Embryonic facial prominence (tissue), 1 donor: ENCODE measurements around the gene APBB3.
"Not testable (repeated sequence)": the region's sequence is repeated elsewhere in the genome, so short reads cannot be mapped to it uniquely, and the experiment has no call there.

ENCODE experiments used
- DNase-seq: peaks from one replicate; pipeline ENCODE4 v3.0.0-alpha.2; 2016; ENCODE audit errors: extremely low spot score

The APBB3 gene

GRCh38 chr5:140564196-140565023 is at the start of gene APBB3, which contains the start of gene SLC35A4:
Gene APBB3 (minus strand): TSS chr5:140564598. CDS start chr5:140564245, 353 bp downstream.
Gene SLC35A4 (plus strand): TSS chr5:140564828. CDS start chr5:140567170, 2,342 bp downstream.
- DNase-seq: peak; percentile 97

DNA sequence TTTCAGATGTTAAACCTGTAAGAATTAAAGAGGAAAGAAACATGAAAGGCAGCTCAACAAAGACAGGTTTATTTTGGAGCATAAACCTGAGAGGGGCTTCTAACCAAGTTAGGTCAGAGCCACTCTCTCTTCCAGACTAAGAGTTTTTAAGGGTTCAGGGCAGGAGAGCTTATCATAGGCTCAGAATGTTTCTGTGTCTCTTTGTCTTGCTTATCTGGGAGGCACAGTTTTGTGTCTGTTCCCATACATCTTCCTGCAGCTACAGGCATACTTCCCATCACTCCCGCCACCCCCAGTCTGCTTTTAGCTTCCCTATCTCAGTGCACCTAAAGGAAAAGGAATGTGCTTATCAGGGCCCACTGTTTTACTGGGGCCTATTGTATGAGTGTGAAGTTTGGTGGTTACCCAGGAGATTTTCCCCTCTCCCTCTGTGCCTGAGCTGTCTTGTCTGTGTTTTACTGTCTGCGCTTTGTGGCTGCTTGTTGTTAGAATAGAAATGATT is 46.7 kb upstream of the APBB3 start:
- DNase-seq: no peak

GRCh38 chr5:140609126-140609525 is 44.7 kb upstream of the APBB3 start:
- no peak for DNase-seq

GRCh38 chr5:140608722-140609121 is 44.3 kb upstream of the APBB3 start:
- no peak for DNase-seq

DNA sequence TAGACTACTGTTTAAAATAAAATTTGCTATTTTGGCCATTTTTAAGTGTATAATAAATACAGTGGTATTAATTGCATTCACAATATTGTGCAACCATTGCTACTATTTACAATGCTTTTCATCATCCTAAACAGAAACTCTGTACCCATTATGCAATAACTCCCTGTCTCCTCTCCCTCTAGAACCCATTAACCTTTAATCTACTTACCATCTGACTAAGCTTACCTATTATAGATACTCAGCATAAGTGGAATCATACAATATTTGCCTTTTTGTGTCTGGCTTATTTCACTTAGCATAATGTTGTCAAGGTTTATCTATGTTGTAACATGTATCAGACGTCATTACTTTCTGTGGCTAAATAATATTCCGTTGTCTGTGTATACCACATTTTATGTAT is 42.6 kb upstream of the APBB3 start:
- DNase-seq: no peak

DNA sequence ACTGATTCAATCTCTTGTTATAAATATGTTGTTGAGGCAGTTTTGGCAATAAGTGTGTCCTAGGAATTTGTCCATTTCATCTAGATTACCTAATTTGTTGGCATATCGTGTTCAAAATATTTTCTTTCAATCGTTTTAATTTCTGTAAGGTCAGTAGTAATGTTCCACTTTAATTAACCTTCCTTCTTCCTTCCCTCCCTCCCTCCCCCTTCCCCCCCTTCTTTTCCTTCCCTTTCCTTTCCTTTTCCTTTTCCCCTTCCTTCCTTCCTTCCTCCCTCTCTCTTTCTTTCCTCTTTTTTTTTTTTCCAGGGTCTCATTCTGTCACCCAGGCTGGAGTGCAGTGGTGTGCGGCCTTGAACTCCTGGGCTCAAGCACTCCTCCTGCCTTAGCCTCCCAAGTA is 41.5 kb upstream of the APBB3 start:
- DNase-seq: no peak

- DNase-seq: no peak
These were observed 39.3 kb upstream of the APBB3 start for GRCh38 chr5:140603734-140604133.

DNA sequence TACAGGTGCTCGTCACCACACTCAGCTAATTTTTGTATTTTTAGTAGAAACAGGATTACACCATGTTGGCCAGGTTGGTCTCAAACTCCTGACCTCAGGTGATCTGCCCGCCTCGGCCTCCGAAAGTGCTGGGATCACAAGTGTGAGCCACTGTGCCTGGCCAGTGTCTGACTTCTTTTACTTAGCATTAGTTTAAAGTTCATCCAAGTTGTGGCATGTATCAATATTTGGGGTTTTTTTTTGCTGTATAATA is 39.0 kb upstream of the APBB3 start:
- not testable (repeated sequence) for DNase-seq

GRCh38 chr5:140602147-140602546 is 37.7 kb upstream of the APBB3 start:
- no peak for DNase-seq

- DNase-seq: no peak
These were observed 35.7 kb upstream of the APBB3 start for GRCh38 chr5:140600096-140600495.

- no peak for DNase-seq
These were observed 34.4 kb upstream of the APBB3 start for GRCh38 chr5:140598836-140599235.

DNA sequence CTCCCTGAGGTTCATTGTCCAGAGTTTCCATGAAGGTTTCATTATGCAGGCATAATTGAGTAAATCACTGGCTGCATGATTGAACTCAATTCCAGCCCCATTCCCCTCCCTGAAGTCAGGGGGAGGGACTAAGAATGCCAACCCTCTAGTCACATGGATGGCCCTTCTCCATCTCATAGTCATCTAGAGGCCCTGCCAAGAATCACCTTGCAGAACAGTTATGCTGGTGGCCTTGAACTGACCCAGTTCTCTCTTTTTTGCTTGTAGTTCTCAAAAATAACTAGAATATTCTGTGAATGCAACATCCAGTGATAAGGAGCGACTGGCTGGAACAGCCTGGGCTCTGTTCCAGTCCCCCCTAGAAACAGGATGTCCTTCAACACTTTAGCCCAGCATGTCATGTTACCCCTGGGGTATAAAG is 31.9 kb upstream of the APBB3 start:
- DNase-seq: no peak

- DNase-seq: no peak
These were observed 31.3 kb upstream of the APBB3 start for GRCh38 chr5:140595538-140596300.

- no peak for DNase-seq
These were observed 29.8 kb upstream of the APBB3 start for GRCh38 chr5:140594169-140594568.

- DNase-seq: not testable (repeated sequence)
These were observed 28.7 kb upstream of the APBB3 start for GRCh38 chr5:140593070-140593469.

DNA sequence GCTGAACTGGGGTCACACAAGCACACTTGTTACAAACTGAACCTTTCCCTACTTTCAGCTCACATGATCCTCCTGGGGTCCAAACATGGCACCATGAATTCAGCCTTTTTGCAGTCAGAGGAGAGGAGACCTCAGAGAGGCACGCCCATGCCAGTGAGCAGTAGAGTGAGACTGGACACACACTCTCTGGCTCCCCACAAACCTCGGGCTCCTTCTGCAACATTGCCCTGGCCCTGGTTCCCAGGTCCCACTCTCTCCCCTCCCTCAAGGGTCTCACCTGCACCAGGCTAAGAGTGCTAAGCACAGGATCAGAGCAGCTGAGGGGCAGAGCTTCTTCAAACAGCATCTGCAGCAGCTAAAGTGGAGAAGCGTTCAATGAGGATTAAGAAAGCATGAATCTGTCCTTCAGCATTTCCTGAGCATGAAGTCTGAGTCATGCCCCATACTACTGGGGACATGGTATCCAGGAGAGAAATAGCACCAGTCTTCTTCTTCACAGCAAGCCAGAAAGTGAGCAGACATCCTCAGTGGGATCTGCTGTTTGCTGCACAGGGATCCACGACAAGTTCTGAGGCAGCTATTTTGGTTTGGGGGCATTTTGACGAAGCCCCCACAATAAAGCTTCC is 27.5 kb upstream of the APBB3 start:
- no peak for DNase-seq

GRCh38 chr5:140590861-140591260 is 26.5 kb upstream of the APBB3 start:
- no peak for DNase-seq

- no peak for DNase-seq
These were observed 24.1 kb upstream of the APBB3 start for GRCh38 chr5:140588311-140589070.

DNA sequence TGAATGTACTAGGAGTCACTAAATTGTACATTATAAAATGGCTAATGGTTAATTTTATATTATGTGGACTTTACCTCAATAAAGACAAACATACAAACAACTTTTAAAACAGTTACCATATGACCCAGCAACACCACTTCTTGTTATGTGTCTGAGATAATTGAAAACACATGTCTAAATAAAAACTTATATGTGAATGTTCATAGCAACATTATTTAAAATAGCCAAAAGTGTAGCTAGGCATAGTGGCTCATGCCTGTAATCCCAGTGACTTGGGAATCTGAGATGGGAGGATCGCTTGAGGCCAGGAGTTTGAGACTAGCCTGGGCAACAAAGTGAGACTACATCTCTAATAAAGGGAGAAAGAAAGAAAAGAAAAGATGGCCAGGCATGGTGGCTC is 23.1 kb upstream of the APBB3 start:
- no peak for DNase-seq

GRCh38 chr5:140579188-140579747 is 14.9 kb upstream of the APBB3 start:
- DNase-seq: not testable (repeated sequence)

DNA sequence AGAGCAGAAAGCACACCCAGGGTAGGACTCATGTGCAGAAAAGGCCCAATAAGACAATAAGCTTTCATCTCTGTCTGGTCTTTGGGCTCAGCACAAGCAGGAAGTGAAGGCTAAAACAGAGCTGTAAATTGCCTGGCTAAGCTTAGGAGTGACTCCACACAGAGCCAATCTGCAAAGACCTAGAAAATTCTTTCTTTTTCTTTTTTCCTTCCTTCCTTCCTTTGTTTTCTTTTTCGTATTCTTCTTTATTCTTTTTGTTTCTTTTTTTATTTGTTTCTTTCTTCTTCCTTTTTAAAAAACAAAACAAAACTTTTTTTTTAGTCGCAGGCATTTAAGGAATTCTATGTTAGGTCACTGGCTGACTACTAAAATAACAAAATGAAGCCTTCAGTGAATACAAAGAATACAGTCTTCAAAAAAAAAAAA is 12.4 kb upstream of the APBB3 start:
- no peak for DNase-seq
